GM12878 (cell line): ENCODE data around the gene BCAS3. TPM values are rescaled to one million over a fixed set of nuclear protein-coding genes. Genes with fewer than 3 reads are reported as not detected.
A peak's percentile ranks its signal among the peaks of the same experiment; 100 is the strongest.

Source experiments
- ATAC-seq: fragments of 200-7000 bp; cut with Tn5 transposase; 3 replicates; pipeline ENCODE4 v1.9.1; 2020; ENCODE audit warnings: mild to moderate bottlenecking, moderate library complexity
- BruUV-seq: library from RNA; stranded (reverse); fragments of 400-500 nt; replicated peaks from 2 replicates; lab custom pipeline; 2021; lab: Mats Ljungman, UMichigan
- CTCF ChIA-PET: fragments of 300-600 bp; sonication (Branson Sonifier 250); formaldehyde crosslinking; extraction: SDS; loops from one replicate; lab custom pipeline; 2021; ENCODE audit warnings: inconsistent platforms; lab: Yijun Ruan, JAX
- POLR2A ChIA-PET: fragments of 350-600 bp; formaldehyde crosslinking; extraction: SDS; loops from one replicate; lab custom pipeline; 2021; ENCODE audit warnings: inconsistent platforms; lab: Charles Lee
- RAD21 ChIA-PET: fragments of 300-600 bp; sonication (Branson Sonifier 250); formaldehyde crosslinking; loops from one replicate; lab custom pipeline; 2023; ENCODE audit warnings: antibody characterized with exemption; ENCODE audit not compliant: unreplicated experiment; lab: Charles Lee
- SMC1A ChIA-PET: fragments of 300-600 bp; sonication (Branson Sonifier 250); formaldehyde crosslinking; loops from one replicate; lab custom pipeline; 2023; ENCODE audit not compliant: unreplicated experiment, uncharacterized antibody; lab: Charles Lee
- DNase-seq: peaks from one replicate; pipeline ENCODE4 v3.0.0-alpha.2; 2011; ENCODE audit warnings: low read depth, low spot score
- FAIRE-seq: peaks from 3 replicates; lab custom pipeline; 2011; peaks lifted over from hg19 to GRCh38; lab: Jason Lieb, UNC
- H2AFZ ChIP-seq: 2 replicates; pipeline ENCODE4 v1.6.0; 2011; ENCODE audit warnings: low read depth, low read length, control low read depth; ENCODE audit not compliant: control insufficient read depth
- H3K27ac ChIP-seq: 2 replicates; pipeline ENCODE4 v1.5.1; 2011; ENCODE audit warnings: control low read depth; ENCODE audit not compliant: control insufficient read depth, insufficient read depth
- H3K27me3 ChIP-seq, 2 experiments: replicated peaks in 1 of 2; 2 replicates each; pipeline versions ENCODE4 v1.6.0 to v1.6.1; 2011; ENCODE audit warnings: low read length in 1 of 2; ENCODE audit not compliant: control insufficient read depth in 2 of 2, insufficient read depth in 2 of 2
- H3K36me3 ChIP-seq, 2 experiments: 2 replicates each; pipeline ENCODE4 v1.5.1; 2011; ENCODE audit warnings: low read length in 1 of 2; ENCODE audit not compliant: control insufficient read depth in 2 of 2, insufficient read depth in 2 of 2
- H3K4me1 ChIP-seq: 2 replicates; pipeline ENCODE4 v1.6.1; 2011; ENCODE audit warnings: mild to moderate bottlenecking, low read length, moderate library complexity, mixed read lengths; ENCODE audit not compliant: control insufficient read depth, insufficient read depth
- H3K4me2 ChIP-seq: 2 replicates; pipeline ENCODE4 v1.6.0; 2011; ENCODE audit warnings: control low read depth; ENCODE audit not compliant: control insufficient read depth, insufficient read depth
- H3K4me3 ChIP-seq: fragments of 200-600 bp; sonication (generic); 2 replicates; pipeline ENCODE4 v1.5.1; 2016
- H3K79me2 ChIP-seq: 2 replicates; pipeline ENCODE4 v1.6.0; 2011; ENCODE audit warnings: low read length; ENCODE audit not compliant: control insufficient read depth, insufficient read depth
- H3K9ac ChIP-seq: 2 replicates; pipeline ENCODE4 v1.8.0; 2011; ENCODE audit warnings: low read length, control low read depth, mixed read lengths; ENCODE audit not compliant: control insufficient read depth, insufficient read depth
- H3K9me3 ChIP-seq: replicated peaks from 3 replicates; pipeline ENCODE4 v1.5.1; 2011; ENCODE audit warnings: mild to moderate bottlenecking, low read length; ENCODE audit not compliant: control insufficient read depth, insufficient read depth
- H4K20me1 ChIP-seq: 2 replicates; pipeline ENCODE4 v1.6.0; 2011; ENCODE audit not compliant: control insufficient read depth, insufficient read depth
- CEBPB ChIP-seq, 2 experiments: fragments of 150-350 bp in 1 of 2; IDR thresholded peaks; 2 replicates each; pipeline ENCODE4 v1.6.1; 2012 to 2014; ENCODE audit warnings: low read depth in 2 of 2, low read length in 2 of 2, borderline replicate concordance in 1 of 2, inconsistent platforms in 1 of 2
- ETV6 ChIP-seq, 2 experiments: fragments of 450-650 bp in 1 of 2; IDR thresholded peaks in 1 of 2; conservative IDR thresholded peaks in 1 of 2; 2 replicates each; pipeline ENCODE4 v1.6.1; 2014; ENCODE audit warnings: antibody characterized with exemption in 1 of 2, borderline replicate concordance in 1 of 2, low read depth in 1 of 2, mild to moderate bottlenecking in 1 of 2, moderate library complexity in 1 of 2
- FOXK2 ChIP-seq: fragments of 450-650 bp; IDR thresholded peaks from 2 replicates; pipeline ENCODE4 v1.6.1; 2017; ENCODE audit warnings: mild to moderate bottlenecking, moderate library complexity
- IKZF1 ChIP-seq: fragments of 450-650 bp; conservative IDR thresholded peaks from 2 replicates; pipeline ENCODE4 v1.6.1; 2017; ENCODE audit warnings: antibody characterized with exemption, mild to moderate bottlenecking
- NFXL1 ChIP-seq: fragments of 450-650 bp; IDR thresholded peaks from 2 replicates; pipeline ENCODE4 v1.6.1; 2017; ENCODE audit warnings: antibody characterized with exemption, mild to moderate bottlenecking, borderline replicate concordance
- RAD21 ChIP-seq: IDR thresholded peaks from 2 replicates; pipeline ENCODE4 v1.6.1; 2011; ENCODE audit warnings: mild to moderate bottlenecking, low read depth, low read length, moderate library complexity; ENCODE audit not compliant: insufficient read depth
- RUNX3 ChIP-seq: IDR thresholded peaks from 2 replicates; pipeline ENCODE4 v1.6.1; 2012; ENCODE audit warnings: low read length, inconsistent platforms
- SIX5 ChIP-seq: IDR thresholded peaks from 2 replicates; pipeline ENCODE4 v1.6.1; 2011; ENCODE audit warnings: mild to moderate bottlenecking, low read depth, low read length, moderate library complexity; ENCODE audit not compliant: severe bottlenecking
- SMC3 ChIP-seq: IDR thresholded peaks from 2 replicates; pipeline ENCODE4 v1.6.1; 2011; ENCODE audit warnings: low read length, improper control_type of control experiment, borderline replicate concordance
- YY1 ChIP-seq: IDR thresholded peaks from 2 replicates; pipeline ENCODE4 v1.6.1; 2011; ENCODE audit warnings: low read depth, mild to moderate bottlenecking, low read length
- ZNF217 ChIP-seq: fragments of 450-650 bp; IDR thresholded peaks from 2 replicates; pipeline ENCODE4 v1.6.1; 2017; ENCODE audit warnings: antibody characterized with exemption, mild to moderate bottlenecking
- WGBS: methylation state at CpG from one replicate; pipeline ENCODE4 v1.1.6; 2016; ENCODE audit warnings: low lambda C conversion rate; ENCODE audit not compliant: insufficient replicate concordance, insufficient coverage; ENCODE audit errors: missing lambda C conversion rate; 5-methylcytosine and 5-hydroxymethylcytosine counted together
- in situ Hi-C: fragments of 300-500 bp; cut with MboI; formaldehyde crosslinking; loops from 9 replicates; pipeline ENCODE4 v1.14.3; 2018; ENCODE audit warnings: mixed read lengths
- intact Hi-C: fragments of 100-400 bp; cut with micrococcal nuclease; formaldehyde crosslinking; loops from one replicate; pipeline ENCODE4 v1.14.2; 2022; ENCODE audit not compliant: unreplicated experiment
- polyA plus RNA-seq, 11 experiments: library from polyadenylated mRNA; depleted of rRNA in 4 of 11; unstranded in 6 of 11; stranded (reverse) in 5 of 11; fragments of >200 nt; fragmentation: Nextera tagmentation in 4 of 11; fragmentation: Illumina TruSeq in 1 of 11; extraction: Ambion mirVana in 4 of 11; extraction: Trizol in 1 of 11; gene quantifications; 1 replicate in 1 of 11; 2 replicates in 10 of 11; pipeline versions ENCODE4 v1.2.1 to v1.2.3, GENCODE V29; 2011 to 2016; ENCODE audit warnings: inconsistent platforms in 2 of 11, missing spikeins in 2 of 11, low read depth in 1 of 11
- total RNA-seq, 4 experiments: library from RNA; depleted of rRNA in 3 of 4; stranded (reverse); fragments of >200 nt in 3 of 4; fragmentation: Illumina TruSeq in 1 of 4; extraction: Trizol in 1 of 4; gene quantifications; 2 replicates each; pipeline versions ENCODE4 v1.2.1 to v1.2.3, GENCODE V29; 2013 to 2021
- TF ChIP-seq, protein P1 (sequence below): IDR thresholded peaks from 2 replicates; pipeline ENCODE4 v1.6.1; 2012; ENCODE audit warnings: low read depth, low read length, improper control_type of control experiment
- TF ChIP-seq, protein P2 (sequence below), 3 experiments: IDR thresholded peaks in 2 of 3; conservative IDR thresholded peaks in 1 of 3; 2 replicates each; pipeline ENCODE4 v1.5.1; 2011; ENCODE audit warnings: low read depth in 3 of 3, low read length in 3 of 3, mild to moderate bottlenecking in 3 of 3, control low read depth in 2 of 3, moderate library complexity in 2 of 3, inconsistent platforms in 1 of 3, mixed read lengths in 1 of 3; ENCODE audit not compliant: control insufficient read depth in 2 of 3, insufficient read depth in 1 of 3; ENCODE audit errors: extremely low read depth in 1 of 3
- TF ChIP-seq, protein P3 (sequence below): IDR thresholded peaks from 2 replicates; pipeline ENCODE4 v1.6.1; 2012; ENCODE audit warnings: low read length, inconsistent platforms

BCAS3 gene
- total and polyA plus RNA-seq, 10 of the 15 experiments (the other 5 are each of a cell fraction or from before 2014, with no cell fraction given): 2.1 to 11.0 (median 6.6) TPM

GRCh38 chr17:61416211-61416539, 738.5 kb downstream of the BCAS3 start (continued):
- TF ChIP-seq ZNF217 (no peak), SIX5 (no peak)
- TF ChIP-seq, protein P1, sequence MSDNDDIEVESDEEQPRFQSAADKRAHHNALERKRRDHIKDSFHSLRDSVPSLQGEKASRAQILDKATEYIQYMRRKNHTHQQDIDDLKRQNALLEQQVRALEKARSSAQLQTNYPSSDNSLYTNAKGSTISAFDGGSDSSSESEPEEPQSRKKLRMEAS: no peak

- no peaks in the 10 kb centered on the region for H3K79me2 ChIP-seq
- peak; percentile 76 for ATAC-seq
- peaks cover 2% of the 10 kb centered on the region; the same call in 1 of the 2 replicates for H3K4me1 ChIP-seq
- RAD21 ChIA-PET: interaction anchor here (0.7 to 1.1 kb wide), 2 partner anchors 26 to 693 kb away, joined by 3 to 5 read pairs; no protein-coding TSS in a partner anchor
- H3K4me2 ChIP-seq: no peak overlapping the region
- H3K27ac ChIP-seq: no peak overlapping the region
- WGBS: 31% methylated on average over 40 of the region's 43 CpGs
- no peak overlapping the region for H3K4me3 ChIP-seq
- H2AFZ ChIP-seq: no peak overlapping the region
- H3K27me3 ChIP-seq: peaks cover 4 to 8% of the 10 kb centered on the region in 2 experiments; a peak in 3 of 4 replicates
- SMC1A ChIA-PET: interaction anchor here (1.4 kb wide), 1 partner anchor 12 kb away, joined by 3 read pairs; no protein-coding TSS in a partner anchor
- in situ Hi-C loops (loop anchor here (5.0 to 10.0 kb wide), 2 partner anchors 421 to 688 kb away; no protein-coding TSS in a partner anchor), intact Hi-C loops (loop anchor here (1.0 to 5.0 kb wide), 2 partner anchors 135 to 691 kb away; no protein-coding TSS in a partner anchor)
- no peaks in the 10 kb centered on the region for H3K36me3 ChIP-seq
- FAIRE-seq: peak; percentile 72
- CTCF ChIA-PET: interaction anchor here (0.9 to 1.3 kb wide), 3 partner anchors 134 to 698 kb away, joined by 3 to 4 read pairs (median 3); no protein-coding TSS in a partner anchor
- H4K20me1 ChIP-seq: no peaks in the 10 kb centered on the region
- peaks cover 1% of the 10 kb centered on the region; the same call in 1 of the 3 replicates for H3K9me3 ChIP-seq
- H3K9ac ChIP-seq: no peak overlapping the region
- no TSS peak for BruUV-seq
- no peak for DNase-seq
- TF ChIP-seq CEBPB (IDR thresholded peaks at IDR 0.05; ENCODE audit: borderline replicate concordance in 1 of 2, low read depth in 2 of 2, low read length in 2 of 2) (no peak), RAD21 (peak; percentile 69), YY1 (peak; percentile 32; the same call in 1 of the 2 replicates), NFXL1 (peak; percentile 69; the same call in 1 of the 2 replicates), ETV6 (conservative IDR thresholded peaks at IDR 0.05 in 1 of 2, IDR thresholded peaks at IDR 0.05 in 1 of 2; ENCODE audit: borderline replicate concordance in 1 of 2, low read depth in 1 of 2) (peak in 1 of 2 experiments; percentile 95; a peak in 2 of 4 replicates), SMC3 (peak; percentile 69), FOXK2 (no peak), IKZF1 (0 out of 2 replicates have a peak, but pooled peaks have one; percentile 20), RUNX3 (peak; percentile 6; the same call in 1 of the 2 replicates)
- TF ChIP-seq, protein P2, sequence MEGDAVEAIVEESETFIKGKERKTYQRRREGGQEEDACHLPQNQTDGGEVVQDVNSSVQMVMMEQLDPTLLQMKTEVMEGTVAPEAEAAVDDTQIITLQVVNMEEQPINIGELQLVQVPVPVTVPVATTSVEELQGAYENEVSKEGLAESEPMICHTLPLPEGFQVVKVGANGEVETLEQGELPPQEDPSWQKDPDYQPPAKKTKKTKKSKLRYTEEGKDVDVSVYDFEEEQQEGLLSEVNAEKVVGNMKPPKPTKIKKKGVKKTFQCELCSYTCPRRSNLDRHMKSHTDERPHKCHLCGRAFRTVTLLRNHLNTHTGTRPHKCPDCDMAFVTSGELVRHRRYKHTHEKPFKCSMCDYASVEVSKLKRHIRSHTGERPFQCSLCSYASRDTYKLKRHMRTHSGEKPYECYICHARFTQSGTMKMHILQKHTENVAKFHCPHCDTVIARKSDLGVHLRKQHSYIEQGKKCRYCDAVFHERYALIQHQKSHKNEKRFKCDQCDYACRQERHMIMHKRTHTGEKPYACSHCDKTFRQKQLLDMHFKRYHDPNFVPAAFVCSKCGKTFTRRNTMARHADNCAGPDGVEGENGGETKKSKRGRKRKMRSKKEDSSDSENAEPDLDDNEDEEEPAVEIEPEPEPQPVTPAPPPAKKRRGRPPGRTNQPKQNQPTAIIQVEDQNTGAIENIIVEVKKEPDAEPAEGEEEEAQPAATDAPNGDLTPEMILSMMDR (IDR thresholded peaks at IDR 0.05 in 2 of 3, conservative IDR thresholded peaks at IDR 0.05 in 1 of 3; ENCODE audit: control insufficient read depth in 2 of 3, extremely low read depth in 1 of 3, insufficient read depth in 1 of 3, low read depth in 3 of 3, low read length in 3 of 3): peak; percentile 80 to 94 (median 90)
- TF ChIP-seq, protein P1: no peak
- TF ChIP-seq, protein P3, sequence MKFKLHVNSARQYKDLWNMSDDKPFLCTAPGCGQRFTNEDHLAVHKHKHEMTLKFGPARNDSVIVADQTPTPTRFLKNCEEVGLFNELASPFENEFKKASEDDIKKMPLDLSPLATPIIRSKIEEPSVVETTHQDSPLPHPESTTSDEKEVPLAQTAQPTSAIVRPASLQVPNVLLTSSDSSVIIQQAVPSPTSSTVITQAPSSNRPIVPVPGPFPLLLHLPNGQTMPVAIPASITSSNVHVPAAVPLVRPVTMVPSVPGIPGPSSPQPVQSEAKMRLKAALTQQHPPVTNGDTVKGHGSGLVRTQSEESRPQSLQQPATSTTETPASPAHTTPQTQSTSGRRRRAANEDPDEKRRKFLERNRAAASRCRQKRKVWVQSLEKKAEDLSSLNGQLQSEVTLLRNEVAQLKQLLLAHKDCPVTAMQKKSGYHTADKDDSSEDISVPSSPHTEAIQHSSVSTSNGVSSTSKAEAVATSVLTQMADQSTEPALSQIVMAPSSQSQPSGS: no peak
- POLR2A ChIA-PET: no interaction called here
Measured at GRCh38 chr17:61416540-61417363, 739.1 kb downstream of the BCAS3 start.
